Astrocyte (in vitro differentiated cells and primary cell): Measurements from ENCODE around the gene DNHD1.

Experiments used
- EZH2 ChIP-seq: IDR thresholded peaks from 2 replicates; pipeline ENCODE4 v1.6.1; 2012; ENCODE audit warnings: mild to moderate bottlenecking, low read length, inconsistent platforms; ENCODE audit not compliant: insufficient read depth
- TF ChIP-seq, protein P1 (sequence below): IDR thresholded peaks from 2 replicates; pipeline ENCODE4 v1.5.1; 2011; ENCODE audit warnings: low read depth, mild to moderate bottlenecking, inconsistent platforms, low read length, moderate library complexity; ENCODE audit not compliant: insufficient read depth

GRCh38 chr11:6615882-6616585 lies 119.0 kb downstream of the DNHD1 start:
- TF ChIP-seq, protein P1, sequence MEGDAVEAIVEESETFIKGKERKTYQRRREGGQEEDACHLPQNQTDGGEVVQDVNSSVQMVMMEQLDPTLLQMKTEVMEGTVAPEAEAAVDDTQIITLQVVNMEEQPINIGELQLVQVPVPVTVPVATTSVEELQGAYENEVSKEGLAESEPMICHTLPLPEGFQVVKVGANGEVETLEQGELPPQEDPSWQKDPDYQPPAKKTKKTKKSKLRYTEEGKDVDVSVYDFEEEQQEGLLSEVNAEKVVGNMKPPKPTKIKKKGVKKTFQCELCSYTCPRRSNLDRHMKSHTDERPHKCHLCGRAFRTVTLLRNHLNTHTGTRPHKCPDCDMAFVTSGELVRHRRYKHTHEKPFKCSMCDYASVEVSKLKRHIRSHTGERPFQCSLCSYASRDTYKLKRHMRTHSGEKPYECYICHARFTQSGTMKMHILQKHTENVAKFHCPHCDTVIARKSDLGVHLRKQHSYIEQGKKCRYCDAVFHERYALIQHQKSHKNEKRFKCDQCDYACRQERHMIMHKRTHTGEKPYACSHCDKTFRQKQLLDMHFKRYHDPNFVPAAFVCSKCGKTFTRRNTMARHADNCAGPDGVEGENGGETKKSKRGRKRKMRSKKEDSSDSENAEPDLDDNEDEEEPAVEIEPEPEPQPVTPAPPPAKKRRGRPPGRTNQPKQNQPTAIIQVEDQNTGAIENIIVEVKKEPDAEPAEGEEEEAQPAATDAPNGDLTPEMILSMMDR: no peak
- TF ChIP-seq EZH2: no peak
